ENCODE data around the gene WFDC11.

DNA sequence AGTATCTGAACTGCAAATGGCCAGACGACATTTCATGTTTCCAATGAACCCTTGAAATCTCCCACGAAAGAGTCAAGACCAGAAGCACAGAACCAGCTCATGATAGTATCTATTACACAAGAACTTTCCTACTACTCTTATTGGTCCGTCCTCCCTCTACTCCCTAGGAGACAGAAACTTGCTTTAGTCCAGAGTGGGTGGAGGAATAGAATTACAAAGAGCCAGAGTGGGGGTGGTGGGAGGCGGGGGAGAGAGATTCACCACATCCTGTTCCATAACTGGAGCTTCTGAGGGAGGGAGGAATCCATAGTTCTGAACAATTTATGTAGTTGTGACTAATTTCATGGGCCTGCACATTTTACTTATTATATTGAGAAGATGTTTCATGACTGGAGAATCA, 59.0 kb downstream of the WFDC11 start:
- TF ChIP-seq POLR2AphosphoS5 (IDR thresholded peaks at IDR 0.05): no peak
- TF ChIP-seq, protein P1, sequence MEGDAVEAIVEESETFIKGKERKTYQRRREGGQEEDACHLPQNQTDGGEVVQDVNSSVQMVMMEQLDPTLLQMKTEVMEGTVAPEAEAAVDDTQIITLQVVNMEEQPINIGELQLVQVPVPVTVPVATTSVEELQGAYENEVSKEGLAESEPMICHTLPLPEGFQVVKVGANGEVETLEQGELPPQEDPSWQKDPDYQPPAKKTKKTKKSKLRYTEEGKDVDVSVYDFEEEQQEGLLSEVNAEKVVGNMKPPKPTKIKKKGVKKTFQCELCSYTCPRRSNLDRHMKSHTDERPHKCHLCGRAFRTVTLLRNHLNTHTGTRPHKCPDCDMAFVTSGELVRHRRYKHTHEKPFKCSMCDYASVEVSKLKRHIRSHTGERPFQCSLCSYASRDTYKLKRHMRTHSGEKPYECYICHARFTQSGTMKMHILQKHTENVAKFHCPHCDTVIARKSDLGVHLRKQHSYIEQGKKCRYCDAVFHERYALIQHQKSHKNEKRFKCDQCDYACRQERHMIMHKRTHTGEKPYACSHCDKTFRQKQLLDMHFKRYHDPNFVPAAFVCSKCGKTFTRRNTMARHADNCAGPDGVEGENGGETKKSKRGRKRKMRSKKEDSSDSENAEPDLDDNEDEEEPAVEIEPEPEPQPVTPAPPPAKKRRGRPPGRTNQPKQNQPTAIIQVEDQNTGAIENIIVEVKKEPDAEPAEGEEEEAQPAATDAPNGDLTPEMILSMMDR (IDR thresholded peaks at IDR 0.05): no peak
- no peak for TF ChIP-seq EP300 (IDR thresholded peaks at IDR 0.05)
